HPDE6-E6E7 (cell line): ENCODE data around the gene ANAPC7.
A peak's percentile ranks its signal among the peaks of the same experiment; 100 is the strongest.
"Not testable (repeated sequence)": the region's sequence is repeated elsewhere in the genome, so short reads cannot be mapped to it uniquely, and the experiment has no call there.

Source experiments
- DNase-seq: peaks from one replicate; pipeline ENCODE4 v3.0.0; 2011; ENCODE audit warnings: missing footprints; ENCODE audit errors: extremely low spot score

Gene ANAPC7

GRCh38 chr12:110378131-110378790, 25.2 kb downstream of the ANAPC7 start:
- not testable (repeated sequence) for DNase-seq

GRCh38 chr12:110373962-110374611, 29.4 kb downstream of the ANAPC7 start:
- no peak for DNase-seq

GRCh38 chr12:110373425-110373824, 30.1 kb downstream of the ANAPC7 start:
- DNase-seq: no peak

DNA sequence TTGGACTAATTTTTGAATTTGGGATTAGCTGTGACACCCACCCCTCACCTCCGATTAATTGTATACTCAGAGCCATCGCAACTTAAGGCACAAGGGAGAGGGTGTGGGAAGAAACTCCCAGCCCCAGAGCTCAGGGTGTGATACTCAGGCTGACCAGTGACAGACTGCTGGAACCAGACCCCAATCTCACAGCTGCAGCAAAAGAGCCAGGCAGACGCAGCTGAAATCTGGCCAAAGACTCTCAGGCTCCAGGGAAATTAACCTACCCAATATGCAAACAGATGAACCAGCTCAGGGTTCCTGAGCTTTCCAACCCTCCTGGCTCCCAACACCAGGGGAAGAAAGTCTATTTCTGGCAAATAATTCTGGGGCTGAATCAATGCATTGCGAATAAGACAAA, 30.5 kb downstream of the ANAPC7 start:
- DNase-seq: no peak

DNA sequence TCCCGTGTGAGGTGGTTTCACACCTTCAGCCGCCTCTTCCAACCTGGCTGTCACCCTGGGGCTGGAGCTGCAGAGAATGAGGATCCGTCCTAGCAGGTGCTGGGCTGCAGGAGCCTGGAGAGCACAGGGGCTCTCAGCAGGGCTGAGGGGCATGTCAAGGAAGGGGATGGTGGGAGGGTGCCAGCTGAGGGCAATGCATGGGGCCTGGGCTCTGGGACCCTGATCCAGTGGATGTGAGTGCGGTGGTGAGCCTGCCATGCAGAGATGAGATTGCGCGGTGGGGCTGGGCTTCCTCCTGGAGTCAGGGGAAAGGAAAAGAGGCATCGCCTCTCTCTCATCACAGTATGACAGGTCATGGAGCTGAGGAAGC, 31.5 kb downstream of the ANAPC7 start:
- no peak for DNase-seq

- no peak for DNase-seq
Observed at GRCh38 chr12:110371408-110372055, 32.0 kb downstream of the ANAPC7 start.

GRCh38 chr12:110370732-110371231, 32.7 kb downstream of the ANAPC7 start:
- peak; percentile 99 for DNase-seq

- no peak for DNase-seq
Observed at GRCh38 chr12:110369992-110370391, 33.5 kb downstream of the ANAPC7 start.

DNA sequence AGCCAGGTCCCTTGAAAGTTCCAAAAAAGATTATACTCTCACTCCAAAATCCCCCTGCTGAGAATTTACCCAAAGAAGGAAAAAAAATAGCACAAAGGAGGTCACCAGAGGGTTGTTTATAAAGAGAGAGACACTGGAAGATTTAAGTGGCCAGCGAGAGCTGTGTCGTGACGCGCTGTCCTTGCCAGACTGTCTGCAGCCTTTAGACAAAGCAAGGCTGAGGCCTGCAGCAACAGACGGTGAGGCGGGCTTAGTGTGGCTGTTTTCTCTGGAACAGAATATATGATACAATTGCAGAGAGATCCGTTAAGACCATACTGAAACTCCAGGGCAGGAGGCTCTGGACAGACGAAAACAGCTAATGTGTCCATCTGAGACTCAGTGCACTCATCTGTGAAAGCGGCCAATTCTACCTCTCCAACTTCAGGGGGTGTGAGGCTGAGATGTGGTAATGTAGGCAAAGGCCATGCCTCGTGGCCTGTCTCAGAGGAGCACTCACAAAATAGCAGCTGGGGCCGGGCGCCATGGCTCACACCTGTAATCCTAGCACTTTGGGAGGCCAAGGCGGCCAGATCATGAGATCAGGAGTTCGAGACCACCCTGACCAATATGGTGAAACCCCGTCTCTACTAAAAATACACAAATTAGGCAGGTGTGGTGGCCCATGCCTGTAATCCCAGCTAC, 36.2 kb downstream of the ANAPC7 start:
- DNase-seq: no peak

- no peak for DNase-seq
Observed at GRCh38 chr12:110366321-110367142, 37.0 kb downstream of the ANAPC7 start.

DNA sequence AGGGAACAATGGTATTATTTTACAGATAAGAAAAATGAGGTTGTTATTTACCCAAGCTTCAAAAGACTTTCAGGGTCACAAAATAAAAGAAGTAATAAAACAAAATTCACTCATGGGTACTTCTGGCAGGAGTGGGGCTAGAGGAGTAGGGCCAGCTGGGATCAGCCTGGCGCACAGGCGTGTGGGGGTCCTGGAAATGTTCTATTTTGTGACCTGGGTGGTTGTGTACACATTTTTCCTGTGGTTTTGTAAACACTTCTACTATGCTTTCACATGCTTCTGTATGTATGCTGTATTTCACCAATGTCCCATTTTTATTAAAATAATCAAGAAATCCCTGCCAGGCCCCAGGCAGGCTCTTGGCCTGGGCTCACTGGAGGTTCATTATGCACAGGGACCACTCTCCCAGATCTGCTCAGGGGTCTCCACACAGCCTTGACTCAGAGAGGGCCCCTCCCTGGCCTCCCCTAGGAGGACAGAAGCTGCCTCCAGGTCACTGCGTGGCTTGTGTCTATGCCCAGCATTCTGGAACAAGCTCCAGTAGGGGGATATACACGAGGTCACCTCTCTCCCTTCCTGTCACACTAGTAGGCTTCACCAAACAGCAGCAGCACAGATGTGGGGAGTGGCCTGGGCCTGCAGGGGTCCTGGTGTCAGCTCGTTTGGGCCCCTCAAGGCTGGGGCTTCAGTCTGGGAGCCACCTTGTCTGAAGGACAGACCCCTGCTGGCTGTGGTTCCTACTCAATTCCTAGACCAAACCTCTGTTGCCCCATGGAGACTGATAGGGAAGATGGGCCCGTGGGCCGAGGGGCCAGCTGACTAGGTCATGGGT, 37.8 kb downstream of the ANAPC7 start:
- DNase-seq: no peak

DNA sequence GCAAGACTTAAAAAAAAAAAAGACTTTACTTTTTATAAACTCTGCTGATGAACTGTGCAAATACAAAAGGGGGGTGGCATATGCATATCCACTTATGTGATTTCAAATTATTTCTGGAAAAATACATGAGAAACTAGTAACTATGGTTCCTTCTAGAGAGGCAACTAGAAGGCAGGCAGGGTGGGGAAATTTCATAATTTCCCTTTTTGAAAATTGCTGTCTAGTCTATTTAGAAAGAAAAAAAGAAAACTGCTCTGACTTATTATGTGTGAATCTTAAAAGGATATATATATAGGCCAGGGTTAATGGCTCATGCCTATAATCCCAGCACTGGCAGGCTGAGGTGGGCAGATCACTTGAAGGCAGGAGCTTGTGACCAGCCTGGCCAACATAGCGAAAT, 42.3 kb downstream of the ANAPC7 start:
- no peak for DNase-seq

GRCh38 chr12:110358384-110359097, 45.0 kb downstream of the ANAPC7 start:
- DNase-seq: not testable (repeated sequence)

DNA sequence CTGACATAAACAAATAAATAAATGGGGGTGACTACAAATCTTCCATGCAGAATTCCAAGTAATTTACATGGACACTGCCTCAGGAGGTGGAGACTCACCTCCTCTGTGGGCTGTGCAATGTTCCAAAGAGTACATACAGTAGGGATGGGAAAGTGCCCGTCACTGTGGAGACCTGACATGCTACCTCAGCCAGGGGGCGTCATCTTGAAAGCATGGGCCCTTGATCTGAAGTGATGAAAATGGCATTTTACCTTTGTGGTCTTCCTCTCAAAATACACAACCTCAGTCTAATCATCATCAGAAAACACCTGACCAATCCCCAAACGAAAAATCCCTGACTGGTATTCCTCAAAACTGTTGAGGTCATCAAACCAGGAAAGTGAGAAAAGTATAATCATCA, 48.4 kb downstream of the ANAPC7 start:
- no peak for DNase-seq

DNA sequence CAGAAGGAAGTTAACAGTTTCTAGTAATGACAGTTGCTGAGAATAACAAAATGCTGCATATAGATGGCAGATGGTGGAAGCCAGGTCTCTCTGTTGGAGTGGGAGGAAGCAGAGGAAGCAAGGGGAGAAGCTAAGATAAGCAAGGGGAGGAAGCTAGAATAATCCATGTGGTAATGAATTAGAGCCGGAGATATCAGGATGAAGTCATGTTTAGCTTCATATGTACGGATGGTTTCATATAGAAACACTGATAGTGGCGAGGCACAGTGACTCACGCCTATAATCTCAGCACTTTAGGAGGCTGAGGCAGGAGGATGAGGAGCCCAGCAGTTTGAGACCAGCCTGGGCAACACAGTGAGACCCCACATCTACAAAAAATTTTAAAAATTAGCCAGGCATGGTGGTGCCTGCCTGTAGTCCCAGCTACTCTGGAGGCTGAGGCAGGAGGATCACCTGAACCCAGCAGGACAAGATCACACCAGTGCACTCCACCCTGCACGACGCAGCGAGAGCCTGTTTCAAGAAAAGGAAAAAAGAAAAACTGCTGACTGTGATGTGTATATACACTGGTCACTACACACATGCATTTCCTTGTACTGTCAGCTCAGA, 49.2 kb downstream of the ANAPC7 start:
- DNase-seq: no peak

DNA sequence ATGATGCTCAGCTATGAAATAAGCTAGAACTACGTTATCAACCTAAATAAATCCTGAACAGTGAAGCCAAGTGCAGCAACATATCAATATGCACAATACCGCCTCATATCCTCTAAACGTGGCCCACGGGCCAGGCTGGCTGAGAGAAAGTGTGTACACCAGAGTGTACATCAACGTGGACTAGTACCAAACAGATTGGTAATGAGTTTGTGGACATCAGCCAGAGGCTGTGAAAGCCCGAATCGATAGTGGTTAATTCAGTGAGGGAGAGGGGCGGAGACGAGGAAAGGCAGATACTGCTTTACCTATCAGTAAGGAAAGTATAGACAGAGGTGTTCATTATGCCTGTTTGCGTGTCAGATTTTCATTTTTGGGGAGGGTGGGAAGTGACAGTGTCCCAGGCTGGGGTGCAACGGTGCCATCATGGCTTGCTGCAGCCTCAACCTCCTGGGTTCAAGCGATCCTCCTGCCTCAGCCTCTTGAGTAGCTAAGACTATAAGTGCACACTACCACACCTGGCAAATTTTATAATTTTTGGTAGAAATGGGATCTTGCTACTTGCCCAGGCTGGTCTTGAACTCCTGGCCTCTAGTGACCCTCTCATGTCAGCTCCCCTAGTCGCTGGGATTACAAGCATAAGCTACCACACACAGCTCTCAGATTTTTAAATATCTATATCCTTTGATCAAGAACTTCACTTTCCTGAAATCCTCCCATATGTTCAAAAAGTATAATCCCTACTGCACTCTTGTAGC, 50.1 kb downstream of the ANAPC7 start:
- DNase-seq: no peak

DNA sequence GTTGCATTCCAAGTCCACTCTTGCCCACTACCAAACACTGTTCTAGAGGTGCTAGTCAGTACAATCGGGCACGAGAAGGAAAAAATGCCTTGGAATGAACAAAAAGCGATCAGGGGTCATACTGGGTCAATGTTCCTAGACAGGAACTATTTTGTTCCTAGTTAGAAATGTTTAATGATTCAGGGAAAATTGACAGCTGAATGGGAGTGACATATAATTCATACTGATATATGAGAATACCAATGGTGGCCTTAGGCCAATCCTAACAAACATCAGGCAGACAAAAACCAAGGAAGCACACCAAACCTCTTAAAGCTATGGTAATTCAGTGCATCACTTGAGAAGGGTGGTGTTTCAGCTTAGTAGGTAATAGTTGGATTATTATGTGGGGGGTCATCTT, 51.1 kb downstream of the ANAPC7 start:
- DNase-seq: no peak

DNA sequence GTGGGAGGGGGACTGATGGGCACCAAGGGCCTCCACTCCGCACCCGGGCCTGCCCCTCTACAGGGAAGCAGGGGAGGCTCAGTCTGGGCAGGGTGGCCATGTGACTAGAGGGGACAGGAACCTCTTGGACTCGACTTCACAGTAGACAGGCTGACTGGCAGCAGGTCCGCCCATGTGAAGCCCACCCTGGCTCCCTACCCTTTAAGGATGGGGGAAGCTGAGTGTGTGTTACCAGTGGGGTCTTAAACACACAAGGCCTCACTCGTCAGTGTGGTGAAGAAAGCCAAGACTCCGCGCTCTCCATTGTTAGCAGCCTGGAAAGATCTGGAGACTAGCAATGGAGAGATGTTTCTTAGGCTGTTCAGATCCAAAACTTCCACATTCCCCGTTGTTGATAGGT, 52.4 kb downstream of the ANAPC7 start:
- no peak for DNase-seq
